Activated T-helper 1 cell treated with anti-CD3 and anti-CD28 coated beads, Interleukin-12 subunit alpha, Interleukin-12 subunit beta, Interleukin-2, Interleukin-4 antibody, amounts not matched to agents 30 ng/mL and 10 ng/mL and 1 ng/mL, durations not matched to agents 14 hours and 24 hours and 36 hours (primary cell): ENCODE results near the gene TCEA3. TPM values are rescaled to one million over a fixed set of nuclear protein-coding genes. Genes with fewer than 3 reads are reported as not detected.

ENCODE experiments used
- DNase-seq: peaks from one replicate; pipeline ENCODE4 v3.0.0; 2021; ENCODE audit warnings: low spot score
- H3K27ac Mint-ChIP-seq: one replicate; pipeline ENCODE4 v1.8.0; 2021; ENCODE audit warnings: mild to moderate bottlenecking, mixed read lengths
- H3K27me3 Mint-ChIP-seq: one replicate; pipeline ENCODE4 v1.8.0; 2022; ENCODE audit warnings: mild to moderate bottlenecking, moderate library complexity, mixed read lengths; ENCODE audit not compliant: insufficient read depth
- H3K36me3 Mint-ChIP-seq: one replicate; pipeline ENCODE4 v1.8.0; 2021; ENCODE audit warnings: low read depth, mixed read lengths
- H3K4me1 Mint-ChIP-seq: one replicate; pipeline ENCODE4 v1.8.0; 2021; ENCODE audit warnings: low read depth, mixed read lengths
- H3K4me3 Mint-ChIP-seq: one replicate; pipeline ENCODE4 v1.8.0; 2021; ENCODE audit warnings: mild to moderate bottlenecking, moderate library complexity, mixed read lengths
- H3K9me3 Mint-ChIP-seq: one replicate; pipeline ENCODE4 v1.8.0; 2021; ENCODE audit warnings: mixed read lengths
- intact Hi-C: fragments of 100-400 bp; cut with micrococcal nuclease; formaldehyde crosslinking; loops from one replicate; pipeline ENCODE4 v1.15.1; 2024
- total RNA-seq: library from RNA; stranded (reverse); gene quantifications from 2 replicates; pipeline ENCODE4 v1.2.3, GENCODE V29; 2022

Gene TCEA3
- total RNA-seq, 1 donor from 2014 or later: 2.6 TPM

GRCh38 chr1:23423415-23424292, 894 bp downstream of the TCEA3 start:
- Mint-ChIP-seq H3K4me1 (peaks cover 19% of the 10 kb centered on the region), H3K9me3 (no peaks in the 10 kb centered on the region), H3K4me3 (peak overlapping the region; percentile 70), H3K27me3 (peaks cover 41% of the 10 kb centered on the region), H3K36me3 (no peaks in the 10 kb centered on the region), H3K27ac (no peak overlapping the region)
- DNase-seq: no peak
- intact Hi-C loops: no loop called here

GRCh38 chr1:23422941-23423340, 1.6 kb downstream of the TCEA3 start:
- Mint-ChIP-seq H3K4me1 (peaks cover 19% of the 10 kb centered on the region), H3K4me3 (peak overlapping the region; percentile 70), H3K36me3 (no peaks in the 10 kb centered on the region), H3K27me3 (peaks cover 34% of the 10 kb centered on the region), H3K27ac (no peak overlapping the region), H3K9me3 (no peaks in the 10 kb centered on the region)
- no peak for DNase-seq
- intact Hi-C loops: no loop called here

- H3K27me3 Mint-ChIP-seq: peaks cover 33% of the 10 kb centered on the region
- H3K27ac Mint-ChIP-seq: no peak overlapping the region
- peak; percentile 52 for DNase-seq
- no peaks in the 10 kb centered on the region for H3K36me3 Mint-ChIP-seq
- peaks cover 19% of the 10 kb centered on the region for H3K4me1 Mint-ChIP-seq
- no peaks in the 10 kb centered on the region for H3K9me3 Mint-ChIP-seq
- intact Hi-C loops: no loop called here
- H3K4me3 Mint-ChIP-seq: peak overlapping the region; percentile 46
Measured at GRCh38 chr1:23422241-23422877, 2.2 kb downstream of the TCEA3 start.

DNA sequence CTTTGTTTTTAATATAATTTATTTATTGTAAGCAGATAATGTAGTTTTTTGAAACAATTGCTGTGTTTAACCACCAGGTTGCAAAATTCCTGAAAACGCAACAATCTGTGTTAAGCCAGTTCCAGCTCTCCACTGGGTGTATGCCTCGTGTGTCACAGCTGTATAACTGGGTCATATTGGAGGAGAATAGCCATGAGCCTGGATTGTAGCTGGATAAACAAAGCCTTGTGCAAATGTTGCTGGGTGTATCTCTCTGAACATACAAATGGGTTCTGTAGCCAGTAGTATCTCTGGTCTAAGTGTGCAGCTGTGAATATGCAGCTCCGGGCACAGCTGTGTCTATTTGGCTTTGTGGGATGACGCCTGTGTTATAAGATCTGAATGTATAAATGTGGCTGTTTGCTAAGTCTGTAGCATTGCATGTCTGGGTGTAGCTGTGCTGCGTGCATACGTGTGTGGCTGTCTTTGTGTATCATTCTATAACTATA, 2.8 kb downstream of the TCEA3 start:
- no peak overlapping the region for H3K4me3 Mint-ChIP-seq
- no peak for DNase-seq
- no peaks in the 10 kb centered on the region for H3K9me3 Mint-ChIP-seq
- no peak overlapping the region for H3K27ac Mint-ChIP-seq
- H3K36me3 Mint-ChIP-seq: no peaks in the 10 kb centered on the region
- H3K27me3 Mint-ChIP-seq: peaks cover 32% of the 10 kb centered on the region
- peaks cover 19% of the 10 kb centered on the region for H3K4me1 Mint-ChIP-seq
- intact Hi-C loops: no loop called here

DNA sequence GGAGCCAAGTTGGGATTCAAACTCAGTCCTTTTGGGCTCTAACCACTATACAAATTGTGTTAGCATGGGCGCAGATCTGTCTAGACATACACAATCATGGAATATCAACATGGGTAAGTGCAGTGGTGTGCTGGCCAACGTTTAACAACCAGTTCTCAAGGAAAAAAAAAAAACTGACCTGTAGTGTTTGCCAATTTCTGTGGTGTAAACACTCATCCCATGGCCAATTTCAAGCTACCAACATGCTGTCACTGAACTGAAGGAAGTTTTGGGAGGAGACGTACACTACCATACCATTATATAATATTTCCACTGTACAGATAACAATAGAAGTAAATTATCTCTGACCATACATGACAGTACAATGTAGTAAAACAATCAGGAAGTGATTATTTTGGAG, 3.2 kb downstream of the TCEA3 start:
- DNase-seq: no peak
- H3K9me3 Mint-ChIP-seq: no peaks in the 10 kb centered on the region
- no peak overlapping the region for H3K4me3 Mint-ChIP-seq
- H3K36me3 Mint-ChIP-seq: no peaks in the 10 kb centered on the region
- intact Hi-C loops: no loop called here
- H3K27ac Mint-ChIP-seq: no peak overlapping the region
- H3K4me1 Mint-ChIP-seq: peaks cover 19% of the 10 kb centered on the region
- H3K27me3 Mint-ChIP-seq: peaks cover 27% of the 10 kb centered on the region

DNA sequence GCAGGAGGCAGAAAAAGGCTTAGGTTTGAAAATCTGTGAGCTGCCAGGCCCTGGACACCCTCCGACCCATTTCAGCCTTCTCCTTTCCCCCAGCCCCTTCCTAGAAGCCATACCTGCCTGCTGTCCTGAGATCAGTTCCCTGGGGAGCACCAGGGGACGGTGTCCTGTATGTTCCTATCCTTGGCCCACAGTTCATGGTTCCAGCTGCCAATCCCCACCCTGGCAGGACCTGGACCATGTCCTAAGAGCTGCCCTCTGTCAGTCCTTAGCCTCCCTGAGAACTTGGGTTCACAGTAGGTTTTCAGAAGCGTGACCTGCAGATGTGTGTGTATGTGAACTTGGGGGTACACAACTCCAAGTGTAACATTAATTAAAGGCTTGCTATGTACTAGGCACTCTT, 3.8 kb downstream of the TCEA3 start:
- peaks cover 19% of the 10 kb centered on the region for H3K4me1 Mint-ChIP-seq
- intact Hi-C loops: no loop called here

DNA sequence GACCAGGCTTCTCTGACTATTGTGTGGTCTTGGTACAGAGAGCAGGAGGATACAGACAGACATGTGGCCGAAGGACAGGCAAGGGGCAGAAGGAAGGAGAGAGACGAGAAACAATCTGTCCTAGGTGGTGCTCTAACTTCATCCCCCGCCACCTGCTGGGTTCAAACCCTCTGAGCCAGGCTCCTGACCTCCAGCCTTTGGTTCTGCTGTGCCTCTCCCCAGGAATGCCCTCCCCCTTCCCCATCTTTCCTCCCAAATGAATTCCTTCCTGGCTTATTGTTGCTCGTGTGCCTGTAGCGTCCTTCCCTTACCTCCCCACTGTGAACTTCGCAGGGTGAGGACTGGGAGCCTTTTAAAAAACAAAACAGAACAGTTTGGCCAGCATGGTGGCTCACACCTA, 5.4 kb downstream of the TCEA3 start:
- Mint-ChIP-seq H3K4me1 (peaks cover 19% of the 10 kb centered on the region), H3K27ac (no peak overlapping the region), H3K27me3 (peaks cover 13% of the 10 kb centered on the region), H3K4me3 (no peak overlapping the region), H3K36me3 (no peaks in the 10 kb centered on the region), H3K9me3 (no peaks in the 10 kb centered on the region)
- intact Hi-C loops: no loop called here
- DNase-seq: no peak

More for the DNA sequence above, 3.8 kb downstream of the TCEA3 start:
- Mint-ChIP-seq H3K9me3 (no peaks in the 10 kb centered on the region), H3K27me3 (peaks cover 22% of the 10 kb centered on the region), H3K36me3 (no peaks in the 10 kb centered on the region), H3K4me3 (no peak overlapping the region), H3K27ac (no peak overlapping the region)
- DNase-seq: no peak

DNA sequence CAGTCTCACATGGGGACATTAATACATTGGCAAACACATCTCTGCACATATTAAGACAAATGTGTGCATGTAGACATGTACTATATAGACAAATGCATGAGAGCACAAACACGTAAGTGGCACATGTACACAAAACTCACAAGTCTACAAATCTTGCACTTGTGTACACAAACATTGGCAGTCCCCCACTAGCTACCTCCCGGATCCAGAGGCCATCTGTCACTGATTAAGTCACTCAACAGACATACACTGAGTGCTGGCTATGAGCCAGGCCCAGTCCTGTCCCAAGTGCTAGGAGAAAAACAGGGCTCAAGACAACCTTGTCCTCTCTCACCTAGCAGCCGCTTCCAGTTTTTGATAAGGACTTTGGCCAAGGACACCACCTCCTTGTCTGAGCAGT, 7.0 kb downstream of the TCEA3 start:
- Mint-ChIP-seq H3K36me3 (no peaks in the 10 kb centered on the region), H3K4me1 (peaks cover 9% of the 10 kb centered on the region), H3K9me3 (no peaks in the 10 kb centered on the region), H3K27me3 (peaks cover 7% of the 10 kb centered on the region), H3K27ac (no peak overlapping the region), H3K4me3 (no peak overlapping the region)
- DNase-seq: no peak
- intact Hi-C loops: no loop called here

- DNase-seq: no peak
- Mint-ChIP-seq H3K27me3 (peaks cover 2% of the 10 kb centered on the region), H3K27ac (no peak overlapping the region), H3K4me3 (no peak overlapping the region), H3K9me3 (no peaks in the 10 kb centered on the region), H3K36me3 (no peaks in the 10 kb centered on the region), H3K4me1 (peaks cover 2% of the 10 kb centered on the region)
- intact Hi-C loops: no loop called here
Measured at GRCh38 chr1:23416964-23417363, 7.6 kb downstream of the TCEA3 start.

GRCh38 chr1:23408797-23409290, 15.7 kb downstream of the TCEA3 start:
- DNase-seq: no peak
- Mint-ChIP-seq H3K27me3 (no peaks in the 10 kb centered on the region), H3K27ac (no peak overlapping the region), H3K36me3 (peaks cover 2% of the 10 kb centered on the region), H3K9me3 (no peaks in the 10 kb centered on the region), H3K4me3 (no peak overlapping the region), H3K4me1 (peaks cover 6% of the 10 kb centered on the region)
- intact Hi-C loops: loop anchor here (10.0 kb wide), 1 partner anchor 434 kb away; the partner anchor contains the start of gene LACTBL1

GRCh38 chr1:23407016-23407630, 17.4 kb downstream of the TCEA3 start:
- Mint-ChIP-seq H3K4me3 (no peak overlapping the region), H3K4me1 (peaks cover 12% of the 10 kb centered on the region), H3K27ac (no peak overlapping the region), H3K36me3 (peaks cover 2% of the 10 kb centered on the region), H3K27me3 (no peaks in the 10 kb centered on the region), H3K9me3 (no peaks in the 10 kb centered on the region)
- DNase-seq: no peak
- intact Hi-C loops: loop anchor here (10.0 kb wide), 1 partner anchor 432 kb away; the partner anchor contains the start of gene LACTBL1

- Mint-ChIP-seq H3K4me1 (peaks cover 12% of the 10 kb centered on the region), H3K27ac (no peak overlapping the region), H3K36me3 (peaks cover 2% of the 10 kb centered on the region), H3K27me3 (no peaks in the 10 kb centered on the region), H3K4me3 (no peak overlapping the region), H3K9me3 (no peaks in the 10 kb centered on the region)
- DNase-seq: no peak
- intact Hi-C loops: loop anchor here (10.0 kb wide), 1 partner anchor 431 kb away; the partner anchor contains the start of gene LACTBL1
Measured at GRCh38 chr1:23405946-23406345, 18.6 kb downstream of the TCEA3 start.
